GM21825 (cell line): ENCODE data around the gene CHMP4B.

Experiments
- ATAC-seq: cut with Tn5 transposase; IDR thresholded peaks from one replicate; pipeline ENCODE4 v1.9.1; 2021; ENCODE audit warnings: mild to moderate bottlenecking, moderate library complexity; ENCODE audit not compliant: unreplicated experiment

The CHMP4B gene, protein sequence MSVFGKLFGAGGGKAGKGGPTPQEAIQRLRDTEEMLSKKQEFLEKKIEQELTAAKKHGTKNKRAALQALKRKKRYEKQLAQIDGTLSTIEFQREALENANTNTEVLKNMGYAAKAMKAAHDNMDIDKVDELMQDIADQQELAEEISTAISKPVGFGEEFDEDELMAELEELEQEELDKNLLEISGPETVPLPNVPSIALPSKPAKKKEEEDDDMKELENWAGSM

DNA sequence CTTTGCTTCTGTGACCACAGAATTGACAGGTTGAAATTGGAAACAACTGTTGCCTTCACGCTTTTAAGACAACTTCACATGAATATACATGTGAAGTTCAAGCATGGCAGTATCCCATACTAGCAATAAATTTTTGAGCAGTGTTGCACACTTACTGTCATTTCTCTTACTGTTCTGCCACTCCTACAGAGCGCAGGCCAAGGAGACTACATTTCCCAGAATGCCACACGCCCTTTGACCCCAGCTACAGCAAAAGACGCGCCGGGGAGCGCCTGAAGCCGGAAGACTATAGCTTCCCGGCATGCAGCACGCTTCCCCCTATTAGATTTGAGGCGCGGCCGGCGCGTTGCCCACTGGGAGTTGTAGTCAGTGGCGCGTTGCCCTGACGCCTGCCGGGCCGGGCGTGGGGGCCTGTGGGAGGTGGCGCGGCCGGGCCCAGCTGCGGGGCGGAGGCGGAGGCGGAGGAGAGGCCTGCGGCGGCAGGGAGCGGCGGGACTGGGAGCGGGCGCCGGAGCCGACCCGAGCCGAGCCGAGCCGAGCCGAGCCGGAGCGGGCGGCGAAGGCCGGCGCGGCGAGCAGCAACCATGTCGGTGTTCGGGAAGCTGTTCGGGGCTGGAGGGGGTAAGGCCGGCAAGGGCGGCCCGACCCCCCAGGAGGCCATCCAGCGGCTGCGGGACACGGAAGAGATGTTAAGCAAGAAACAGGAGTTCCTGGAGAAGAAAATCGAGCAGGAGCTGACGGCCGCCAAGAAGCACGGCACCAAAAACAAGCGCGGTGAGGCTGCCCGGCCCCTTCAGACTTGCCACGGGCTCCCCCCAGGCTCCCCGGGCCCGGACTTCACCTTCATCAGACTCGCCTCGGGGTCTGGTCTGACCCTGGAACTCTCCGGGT lies at the start of gene CHMP4B:
Gene CHMP4B (plus strand): TSS at position 464 of the 891 bp plus-strand sequence. CDS start 121 bp downstream, at position 585.
- ATAC-seq: peak; percentile 95

DNA sequence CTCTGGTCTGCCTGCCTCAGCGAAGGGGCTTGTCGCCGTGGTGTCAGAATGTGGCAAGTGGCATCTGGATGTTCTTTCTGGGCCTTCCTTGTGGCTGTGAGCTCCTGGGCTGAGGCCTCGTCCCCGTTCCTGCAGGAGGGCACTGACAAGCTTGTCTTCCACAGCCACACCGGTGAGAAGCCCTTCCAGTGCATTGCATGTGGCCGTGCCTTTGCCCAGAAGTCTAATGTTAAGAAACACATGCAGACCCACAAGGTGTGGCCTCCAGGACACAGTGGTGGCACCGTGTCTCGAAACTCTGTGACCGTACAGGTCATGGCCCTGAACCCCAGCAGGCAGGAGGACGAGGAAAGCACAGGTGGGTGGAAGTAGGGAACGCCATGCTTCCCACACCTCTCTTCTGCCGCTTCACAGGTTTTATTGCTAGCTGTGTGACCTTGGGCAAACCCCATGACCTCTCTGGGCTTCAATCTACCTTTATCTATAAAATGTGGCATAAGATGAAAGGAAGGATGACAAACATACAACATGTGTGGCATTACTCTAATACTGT lies 49.4 kb upstream of the CHMP4B start:
- ATAC-seq: no peak

DNA sequence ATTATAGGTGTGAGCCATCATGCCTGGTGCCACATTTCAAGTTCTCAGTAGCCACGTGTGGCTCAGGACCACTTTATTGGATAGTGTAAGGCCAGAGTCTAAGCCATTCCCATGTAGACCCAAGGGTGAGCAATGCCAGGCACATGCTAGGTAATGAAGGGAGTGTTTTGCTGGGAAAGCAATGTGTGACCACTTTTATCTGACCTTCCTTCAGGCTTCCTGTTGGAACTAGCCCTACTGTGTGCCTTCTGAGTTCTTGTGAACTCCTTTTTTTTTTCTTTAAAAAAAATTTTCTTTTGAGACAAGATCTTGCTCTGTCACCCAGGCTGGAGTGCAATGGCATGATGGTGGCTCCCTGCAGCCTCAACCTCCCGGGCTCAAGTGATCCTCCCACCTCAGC lies 46.0 kb upstream of the CHMP4B start:
- no peak for ATAC-seq

DNA sequence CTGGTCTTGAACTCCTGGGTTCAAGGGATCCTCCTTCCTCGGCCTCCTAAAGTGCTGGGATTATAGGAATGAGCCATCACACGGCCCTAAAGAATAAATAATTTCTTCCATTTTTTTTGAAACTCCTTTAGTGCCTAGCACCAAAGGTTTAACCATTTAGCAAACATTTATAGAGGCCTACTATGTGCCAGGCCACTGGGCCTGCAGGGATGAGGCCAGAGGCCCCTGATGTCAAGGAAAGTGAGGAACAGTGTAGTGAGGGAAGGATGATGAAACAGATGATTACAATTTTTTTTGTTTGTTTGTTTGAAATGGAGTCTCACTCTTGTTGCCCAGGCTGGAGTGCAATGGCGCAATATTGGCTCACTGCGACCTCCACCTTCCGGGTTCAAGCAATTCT lies 45.6 kb upstream of the CHMP4B start:
- no peak for ATAC-seq

DNA sequence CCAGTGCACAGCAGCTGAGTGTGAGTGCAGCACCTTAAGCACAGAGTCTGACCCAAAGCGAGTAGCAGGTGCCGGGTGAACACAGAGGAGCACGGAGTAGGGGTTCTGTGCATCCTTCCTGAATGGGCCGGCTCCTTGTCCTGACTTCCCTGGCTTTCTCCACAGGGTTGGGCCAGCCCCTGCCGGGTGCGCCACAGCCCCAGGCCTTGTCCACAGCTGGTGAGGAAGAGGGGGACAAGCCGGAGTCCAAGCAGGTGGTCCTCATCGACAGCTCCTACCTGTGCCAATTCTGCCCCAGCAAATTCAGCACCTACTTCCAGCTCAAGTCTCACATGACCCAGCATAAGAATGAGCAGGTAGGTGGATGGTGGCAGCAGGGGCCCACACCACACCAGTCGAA lies 44.5 kb upstream of the CHMP4B start:
- ATAC-seq: no peak

DNA sequence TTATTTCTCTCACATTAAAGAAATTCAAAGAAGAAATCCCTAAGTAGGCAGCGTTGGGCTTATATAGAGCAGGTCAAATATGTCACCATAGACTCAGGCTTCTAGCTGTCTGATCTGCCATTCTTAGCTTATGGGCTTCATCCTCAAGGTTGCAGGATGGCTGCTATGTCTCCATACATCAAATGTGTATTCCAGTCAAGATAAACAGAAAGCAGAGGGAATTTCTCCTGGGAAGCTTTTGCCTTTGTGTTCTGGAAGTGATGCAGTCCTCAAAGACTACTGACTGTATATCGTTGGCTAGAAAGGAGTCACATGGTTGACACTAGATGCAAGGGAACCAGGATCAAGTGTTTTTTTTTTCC lies 43.4 kb upstream of the CHMP4B start:
- no peak for ATAC-seq

DNA sequence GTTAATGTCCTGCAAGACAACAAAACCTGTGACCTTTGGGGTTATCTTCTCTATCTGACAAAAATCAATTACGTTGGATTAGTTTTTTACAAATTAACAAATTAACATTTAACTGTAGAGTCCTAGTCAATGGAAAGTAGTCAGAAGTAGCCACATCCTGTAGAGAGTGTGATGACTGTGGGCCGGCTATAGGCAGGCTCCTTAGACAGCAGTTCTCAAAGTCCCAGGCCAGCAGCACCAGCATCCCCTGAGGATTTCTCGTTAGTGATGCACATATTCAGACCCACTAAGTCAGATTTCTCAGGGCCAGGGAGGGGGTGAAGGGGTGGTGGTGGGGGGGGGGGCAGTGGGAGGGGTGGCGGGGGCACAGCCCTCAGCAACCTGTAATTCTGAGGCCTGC lies 42.1 kb upstream of the CHMP4B start:
- ATAC-seq: no peak

DNA sequence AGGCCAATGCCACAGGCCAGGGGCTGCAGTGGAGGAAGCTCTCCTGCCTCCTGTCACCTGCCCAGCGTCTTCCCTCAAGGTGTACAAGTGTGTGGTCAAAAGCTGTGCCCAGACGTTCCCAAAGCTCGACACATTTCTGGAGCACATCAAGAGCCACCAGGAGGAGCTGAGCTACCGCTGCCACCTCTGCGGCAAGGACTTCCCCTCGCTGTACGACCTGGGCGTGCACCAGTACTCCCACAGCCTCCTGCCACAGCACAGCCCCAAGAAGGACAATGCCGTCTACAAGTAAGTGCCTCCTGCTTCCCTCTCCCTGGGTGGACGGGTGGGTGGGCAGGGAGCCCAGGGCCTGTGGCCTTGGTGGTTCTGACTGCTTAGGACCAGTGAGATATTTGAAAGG lies 41.1 kb upstream of the CHMP4B start:
- no peak for ATAC-seq

DNA sequence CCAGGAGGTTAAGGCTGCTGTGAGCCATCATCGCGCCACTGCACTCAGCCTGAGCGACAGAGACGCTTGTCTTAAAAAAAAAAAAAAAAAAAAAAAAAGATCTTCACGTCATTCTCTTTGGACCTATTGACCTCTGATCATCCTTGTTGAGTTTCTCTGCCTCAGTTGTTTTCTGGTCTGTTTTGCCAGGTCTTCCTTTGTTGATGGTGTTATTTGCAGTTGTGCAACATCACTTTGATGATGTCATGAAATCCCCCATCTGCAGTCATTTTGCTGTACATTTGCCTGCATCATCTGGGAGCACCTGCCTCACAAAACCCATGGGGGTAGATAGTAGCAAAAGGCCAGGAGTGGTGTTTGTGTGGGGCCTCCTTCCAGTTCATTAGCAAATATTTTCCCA lies 39.2 kb upstream of the CHMP4B start:
- ATAC-seq: no peak

DNA sequence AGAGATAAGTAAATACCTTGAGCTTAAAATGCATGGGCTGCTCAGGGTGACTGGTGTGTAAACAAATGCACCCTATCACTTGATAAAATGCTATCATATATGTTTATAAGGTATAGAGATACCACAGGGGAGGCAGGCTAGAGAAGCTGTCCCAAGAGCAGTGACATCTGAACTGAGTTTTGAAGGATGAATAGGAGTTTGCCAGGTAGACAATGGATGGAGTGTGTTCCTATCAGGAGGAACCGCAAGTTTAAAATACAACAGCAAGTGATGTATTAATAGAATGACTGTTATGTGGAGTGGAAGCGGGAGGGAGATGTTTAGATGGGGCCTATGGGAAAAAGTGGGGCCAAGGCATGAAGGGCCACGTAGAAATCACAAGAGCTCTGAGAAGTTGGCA lies 38.7 kb upstream of the CHMP4B start:
- no peak for ATAC-seq

DNA sequence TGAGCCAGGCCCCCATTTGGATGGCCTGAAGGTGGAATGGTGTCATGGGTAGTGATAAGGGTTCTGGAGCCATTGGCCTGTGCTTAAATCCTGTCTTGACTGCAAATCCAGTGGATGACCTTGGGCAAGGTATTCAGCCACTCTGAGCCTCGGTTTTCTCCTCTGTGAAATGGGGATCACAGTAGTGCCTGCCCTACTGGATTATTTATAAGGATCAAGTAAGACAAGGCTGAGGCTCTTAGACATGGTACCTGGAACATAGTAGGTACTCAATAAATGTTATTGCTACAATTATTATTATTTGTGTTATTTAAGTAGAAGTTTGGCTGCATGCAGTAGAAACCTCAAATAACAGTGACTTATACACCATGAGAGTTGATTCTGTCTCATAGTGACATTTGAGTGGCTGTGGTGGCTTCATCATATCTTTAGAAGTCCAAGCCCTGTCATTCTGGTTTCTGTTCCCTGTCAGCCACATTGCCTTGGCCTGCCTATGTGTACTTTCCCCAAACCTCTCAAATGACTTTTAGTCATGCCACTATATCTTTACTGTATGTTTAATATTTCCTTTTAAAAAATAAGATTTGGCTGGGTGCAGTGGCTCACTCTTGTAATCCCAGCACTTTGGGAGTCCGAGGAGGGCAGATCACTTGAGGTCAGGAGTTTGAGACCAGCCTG lies 37.6 kb upstream of the CHMP4B start:
- ATAC-seq: peak; percentile 58

DNA sequence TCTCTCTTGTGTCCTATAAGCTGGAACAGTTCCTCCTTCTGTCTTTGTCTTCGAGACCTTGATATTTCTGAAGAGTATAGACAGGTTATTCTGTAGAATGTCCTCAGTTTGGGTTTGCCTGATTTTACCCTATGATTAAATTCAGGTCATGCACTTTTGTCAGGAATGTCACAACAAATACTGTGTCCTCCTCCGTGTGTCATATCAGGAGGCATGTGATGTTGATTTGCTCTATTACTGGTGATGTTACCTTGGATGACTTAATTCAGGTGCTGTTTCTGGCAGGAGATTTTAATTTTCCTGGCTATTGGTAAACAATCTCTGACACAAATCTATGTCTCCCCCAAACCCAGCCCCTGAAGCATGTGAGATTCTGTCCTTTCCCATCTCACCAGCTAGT lies 33.3 kb upstream of the CHMP4B start:
- ATAC-seq: no peak

DNA sequence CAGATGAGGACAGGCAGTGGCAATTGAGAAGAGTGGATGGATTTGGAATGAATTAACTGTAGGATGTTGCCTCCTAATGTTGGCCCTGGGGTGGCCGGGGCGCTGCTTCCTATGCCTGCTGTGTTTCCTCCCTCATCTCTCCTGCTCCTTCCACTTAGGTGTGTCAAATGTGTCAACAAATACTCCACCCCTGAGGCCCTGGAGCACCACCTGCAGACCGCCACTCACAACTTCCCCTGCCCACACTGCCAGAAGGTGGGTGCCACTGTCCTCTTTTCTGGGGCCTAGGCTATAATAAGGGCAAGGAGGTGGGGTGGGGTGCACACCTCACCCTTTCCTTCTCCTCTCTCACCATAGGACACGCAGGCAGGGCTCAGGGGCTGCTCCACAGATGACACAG lies 30.0 kb upstream of the CHMP4B start:
- ATAC-seq: no peak

DNA sequence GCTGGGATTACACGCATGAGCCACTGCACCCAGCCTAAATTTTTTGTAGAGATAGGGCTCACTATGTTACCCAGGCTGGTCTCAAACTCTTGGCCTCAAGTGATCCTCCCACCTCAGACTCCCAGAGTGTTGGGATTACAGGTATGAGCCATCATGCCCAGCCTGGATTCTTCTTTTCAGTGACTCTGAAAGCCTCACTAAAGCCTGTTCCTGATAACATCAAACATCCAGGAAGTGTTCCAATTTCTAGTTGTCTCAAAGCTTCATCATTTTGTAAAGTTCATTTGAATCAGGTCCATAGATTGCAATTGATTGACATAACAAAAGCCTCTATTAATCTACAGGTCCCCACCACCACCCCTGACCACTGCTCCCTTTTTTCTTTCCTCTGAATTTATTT lies 29.2 kb upstream of the CHMP4B start:
- ATAC-seq: no peak

DNA sequence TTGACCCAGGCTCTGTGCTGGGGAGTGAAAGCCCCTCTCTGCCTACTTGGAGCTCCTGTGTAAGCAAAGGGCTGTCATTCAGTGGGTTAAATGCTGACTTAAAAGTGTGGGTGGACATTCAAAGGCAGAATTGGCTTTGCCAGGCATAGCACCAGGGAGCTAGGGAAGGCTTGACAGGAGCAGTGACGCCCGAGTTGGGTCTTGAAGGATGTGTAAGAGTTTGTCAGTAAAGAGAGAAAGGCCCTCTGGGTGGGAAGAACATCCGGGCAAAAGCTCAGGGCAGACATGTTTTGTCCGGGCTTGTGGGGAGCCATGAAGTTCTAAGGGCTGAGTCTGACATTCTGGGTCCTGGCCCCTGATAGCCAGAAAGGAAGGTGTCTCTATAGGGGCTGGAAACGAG lies 27.9 kb upstream of the CHMP4B start:
- no peak for ATAC-seq

DNA sequence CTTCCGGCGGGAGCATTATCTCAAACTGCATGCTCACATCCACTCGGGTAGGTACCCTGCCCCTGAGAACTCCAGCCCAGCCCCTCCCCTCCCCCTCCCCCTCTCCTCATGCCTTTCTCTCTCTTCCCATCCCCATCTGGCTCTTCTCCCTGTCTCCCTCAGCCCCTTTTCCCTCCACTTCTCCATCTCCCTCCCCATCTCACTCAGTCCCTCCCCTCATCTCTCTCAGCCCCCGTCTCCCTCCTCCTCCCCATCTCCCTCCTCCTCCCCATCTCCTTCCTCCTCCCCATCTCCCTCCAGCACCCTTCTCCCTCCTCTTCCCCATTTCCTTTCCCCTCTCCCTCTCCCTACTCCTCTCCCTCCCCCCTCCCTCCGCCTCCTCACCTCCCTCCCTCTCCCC lies 27.3 kb upstream of the CHMP4B start:
- ATAC-seq: no peak

DNA sequence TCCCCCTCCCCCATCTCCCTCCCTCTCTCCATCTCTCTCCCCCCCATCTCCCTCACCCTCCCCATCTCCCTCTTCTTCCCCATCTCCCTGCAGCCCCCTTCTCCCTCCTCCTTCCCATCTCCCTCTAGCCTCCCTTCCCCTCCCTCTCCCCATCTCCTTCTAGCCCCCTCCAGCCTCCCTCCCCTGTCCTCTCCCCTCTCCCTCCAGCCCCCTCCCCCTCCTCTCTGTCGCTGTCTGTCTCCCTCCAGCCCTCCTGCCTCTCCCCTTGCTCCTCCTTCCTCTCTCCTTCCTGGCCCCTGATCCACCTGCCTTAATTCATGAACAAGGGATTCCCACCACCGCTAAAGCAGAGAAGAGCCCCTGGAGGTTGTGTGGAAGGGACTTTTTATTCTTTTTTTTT lies 26.9 kb upstream of the CHMP4B start:
- ATAC-seq: no peak

DNA sequence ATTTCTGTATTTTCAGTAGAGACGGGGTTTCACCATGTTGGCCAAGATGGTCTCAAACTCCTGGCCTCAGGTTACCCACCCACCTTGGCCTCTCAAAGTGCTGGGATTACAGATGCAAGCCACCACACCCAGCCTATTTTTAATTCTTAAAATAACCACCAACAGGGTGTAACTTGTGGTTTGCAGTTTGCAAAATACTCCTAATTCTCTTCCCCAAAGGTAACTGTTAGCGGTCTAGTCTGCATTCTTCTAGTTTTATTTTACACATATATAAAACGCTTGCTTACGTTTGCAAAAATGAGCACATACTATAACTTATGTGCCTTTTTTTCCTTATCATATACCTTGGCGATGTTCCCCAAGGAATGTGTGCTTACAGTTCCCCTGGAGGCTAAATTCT lies 25.6 kb upstream of the CHMP4B start:
- ATAC-seq: no peak

DNA sequence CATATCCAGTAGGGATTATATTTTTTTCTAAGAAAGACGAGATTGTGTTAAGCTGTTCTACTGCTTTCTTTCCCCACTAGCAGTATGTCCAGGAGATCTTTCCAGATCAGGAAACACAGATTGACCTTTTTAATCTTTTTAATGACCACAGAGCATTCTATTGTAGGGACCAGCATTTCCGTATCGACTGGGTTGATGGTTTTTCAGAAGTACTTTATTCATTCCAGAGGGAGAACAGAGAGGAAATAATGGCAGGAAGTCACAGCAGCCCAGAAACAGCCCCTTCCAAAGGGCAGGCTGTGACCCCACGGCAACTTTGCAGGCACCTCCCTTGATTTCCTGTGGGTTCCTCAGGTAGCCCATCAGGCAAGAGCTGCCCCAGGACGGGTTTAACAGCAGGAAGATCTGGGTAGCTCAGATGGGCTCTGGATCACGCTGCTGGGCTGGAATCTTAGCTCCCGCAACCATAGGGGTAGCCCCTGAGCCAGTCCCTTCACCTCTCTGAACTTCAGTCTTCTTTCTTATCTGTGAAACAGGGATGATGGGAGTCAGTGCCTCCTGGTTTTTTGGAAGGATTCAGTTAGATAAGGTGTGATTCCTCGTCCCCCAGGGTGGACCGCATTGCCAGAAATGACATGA lies 23.8 kb upstream of the CHMP4B start:
- ATAC-seq: no peak

DNA sequence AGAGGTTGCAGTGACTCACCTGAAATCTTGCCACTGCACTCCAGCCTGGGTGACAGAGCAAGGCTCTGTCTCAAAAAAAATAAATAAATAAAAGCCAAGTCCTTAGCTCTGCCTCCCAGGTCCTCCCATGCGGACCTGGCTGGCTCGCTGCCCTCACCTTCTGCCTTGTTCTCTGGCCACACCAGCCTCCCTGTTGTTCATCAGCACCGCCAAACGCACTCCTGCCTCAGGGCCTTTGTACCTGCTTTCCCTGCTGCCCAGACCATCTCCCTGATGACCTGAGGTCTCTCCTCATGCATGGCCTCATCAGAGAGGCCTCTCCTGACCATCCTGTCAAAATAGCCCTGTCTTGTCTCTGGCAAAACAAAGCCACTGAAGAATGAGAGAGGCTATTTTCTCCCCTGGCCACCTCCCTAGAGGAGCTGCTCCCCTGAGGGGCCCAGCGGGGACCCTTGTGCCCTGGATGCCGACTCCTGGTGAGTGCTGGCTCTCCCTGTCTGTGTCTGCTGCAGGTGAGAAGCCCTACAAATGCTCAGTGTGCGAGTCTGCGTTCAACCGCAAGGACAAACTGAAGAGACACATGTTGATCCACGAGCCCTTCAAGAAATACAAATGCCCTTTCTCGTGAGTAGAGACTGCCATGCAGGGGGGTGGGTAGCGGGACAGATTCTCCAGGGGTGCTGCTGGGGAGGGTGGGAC lies 22.6 kb upstream of the CHMP4B start:
- no peak for ATAC-seq
